Activated CD4-positive, CD25-positive, alpha-beta regulatory T cell treated with anti-CD3 and anti-CD28 coated beads, Interleukin-2, amount 50 U/mL, for 16 hours (primary cell): ENCODE measurements around the gene SELENOK.

Experiments
- DNase-seq: peaks from one replicate; pipeline ENCODE4 v3.0.0-alpha.2; 2020; ENCODE audit warnings: low read depth, low spot score

SELENOK gene

GRCh38 chr3:53843195-53844177, 48.2 kb downstream of the SELENOK start:
- no peak for DNase-seq

GRCh38 chr3:53842436-53843194, 49.0 kb downstream of the SELENOK start:
- DNase-seq: no peak

GRCh38 chr3:53841296-53841695, 50.4 kb downstream of the SELENOK start:
- no peak for DNase-seq

GRCh38 chr3:53837331-53837730, 54.3 kb downstream of the SELENOK start:
- no peak for DNase-seq

- no peak for DNase-seq
These were observed 55.4 kb downstream of the SELENOK start for GRCh38 chr3:53836084-53836872.

- no peak for DNase-seq
These were observed 56.4 kb downstream of the SELENOK start for GRCh38 chr3:53835257-53835656.

- no peak for DNase-seq
These were observed 57.1 kb downstream of the SELENOK start for GRCh38 chr3:53834429-53835095.
